ENCODE results near the gene KCNK1. TPM values are rescaled to one million over a fixed set of nuclear protein-coding genes. Genes with fewer than 3 reads are reported as not detected.

KCNK1 gene
- total and polyA plus RNA-seq, 2 of the 4 experiments (the other 2 are of a cell fraction) = 0.90 to 1.6 TPM

- H2BK15ac ChIP-seq (ENCODE audit: low read depth, low read length) = no peak overlapping the region
- peaks cover 4% of the 10 kb centered on the region; the same call in 1 of the 2 replicates for H3K9me3 ChIP-seq (ENCODE audit: control insufficient read depth, insufficient read depth, low read length)
- intact Hi-C loops (cut with micrococcal nuclease) (no loop called here), dilution Hi-C loops (cut with HindIII; ENCODE audit: low sequenced_read_pairs, unreplicated experiment) (no loop called here), in situ Hi-C loops (cut with MboI; ENCODE audit: low sequenced_read_pairs) (no loop called here)
- no peak overlapping the region for H3K18ac ChIP-seq (ENCODE audit: low read depth, low read length)
- WGBS, 2 experiments (ENCODE audit: extremely low coverage in 2 of 2, insufficient read length in 1 of 2) = 0% methylated on average over 2 of the region's 6 CpGs; no CpG with 5 or more reads in 1 of the 2 experiments
- no peak overlapping the region for H2BK20ac ChIP-seq (ENCODE audit: low read depth, low read length)
- no peak overlapping the region for H2BK5ac ChIP-seq (ENCODE audit: low read depth, low read length, poor library complexity, severe bottlenecking)
- no peak overlapping the region for H3K9ac ChIP-seq (ENCODE audit: low read depth, low read length)
- POLR2A ChIA-PET (ENCODE audit: unreplicated experiment) = no interaction called here
- no peak overlapping the region for H4K91ac ChIP-seq (ENCODE audit: insufficient read depth, low read depth, low read length)
- no peak overlapping the region for H3K14ac ChIP-seq (replicated peaks; ENCODE audit: low read depth, low read length)
- H3K4ac ChIP-seq (ENCODE audit: low read depth, low read length) = no peak overlapping the region
- no peaks in the 10 kb centered on the region for H3K79me1 ChIP-seq (ENCODE audit: low read depth in 1 of 2, low read length in 2 of 2)
- peak overlapping the region; percentile 48 for H2AFZ ChIP-seq (replicated peaks; ENCODE audit: low read length, poor library complexity)
- CTCF ChIA-PET = no interaction called here
- no peak overlapping the region for H4K5ac ChIP-seq (ENCODE audit: low read depth, low read length)
- H3K36me3 ChIP-seq (ENCODE audit: control insufficient read depth, insufficient read depth, low read length) = no peaks in the 10 kb centered on the region
- H4K20me1 ChIP-seq (ENCODE audit: insufficient read depth, low read length) = no peaks in the 10 kb centered on the region
- no peak overlapping the region for H2BK120ac ChIP-seq (ENCODE audit: low read depth, low read length)
- no peak overlapping the region for H4K8ac ChIP-seq (ENCODE audit: low read depth in 2 of 2, low read length in 2 of 2)
- H3K23ac ChIP-seq (ENCODE audit: low read depth, low read length) = no peak overlapping the region
- H2AK9ac ChIP-seq (replicated peaks; ENCODE audit: low read depth, low read length, poor library complexity) = no peak overlapping the region
- no peak overlapping the region for H3K27ac ChIP-seq (ENCODE audit: insufficient read depth, low read length)
- no peak overlapping the region for H3K4me2 ChIP-seq (ENCODE audit: low read depth, low read length)
- no peak for ATAC-seq (ENCODE audit: low read depth)
- TF ChIP-seq RCOR1 (IDR thresholded peaks at IDR 0.05; ENCODE audit: insufficient replicate concordance, low read length) (no peak), MXI1 (IDR thresholded peaks at IDR 0.05; ENCODE audit: borderline replicate concordance, low read depth, low read length) (no peak), BHLHE40 (IDR thresholded peaks at IDR 0.05; ENCODE audit: low read depth, low read length) (no peak)
- H3K56ac ChIP-seq (ENCODE audit: extremely low read depth, insufficient read depth, low read length) = no peak overlapping the region
- no peak for DNase-seq
- no peak overlapping the region for H3K4me3 ChIP-seq (ENCODE audit: insufficient read depth, low read depth, low read length)
- H3K27me3 ChIP-seq (ENCODE audit: control insufficient read depth, insufficient read depth, low read length) = no peaks in the 10 kb centered on the region
- no peaks in the 10 kb centered on the region for H3K9me1 ChIP-seq (ENCODE audit: insufficient read depth, low read length)
- H2AK5ac ChIP-seq (ENCODE audit: low read depth, low read length) = no peak overlapping the region
- no TSS peak for BruUV-seq (replicated peaks)
- H3K4me1 ChIP-seq (ENCODE audit: control insufficient read depth, insufficient read depth, low read length) = no peaks in the 10 kb centered on the region
Measured at GRCh38 chr1:233707880-233708815, 94.2 kb downstream of the KCNK1 start.

Measured in IMR-90 (cell line).